Effector memory CD8-positive, alpha-beta T cell (primary cell): ENCODE measurements around the gene THAP8.
A peak's percentile ranks its signal among the peaks of the same experiment; 100 is the strongest.
"Not testable (repeated sequence)": the region's sequence is repeated elsewhere in the genome, so short reads cannot be mapped to it uniquely, and the experiment has no call there.

Source experiments
- ATAC-seq: fragments of 150-1000 bp; cut with Tn5 transposase; replicated peaks from 2 replicates; pipeline ENCODE4 v1.10.0; 2021; ENCODE audit warnings: mild to moderate bottlenecking, moderate library complexity
- DNase-seq, 3 experiments: peaks; one replicate each; pipeline ENCODE4 v3.0.0; 2021
- H3K27ac Mint-ChIP-seq, 2 donors: one replicate each; pipeline ENCODE4 v1.8.0; 2022; ENCODE audit warnings: mild to moderate bottlenecking in 2 of 2, mixed read lengths in 2 of 2, moderate library complexity in 2 of 2
- H3K27me3 Mint-ChIP-seq, 2 donors: one replicate each; pipeline ENCODE4 v1.8.0; 2022; ENCODE audit warnings: mixed read lengths in 2 of 2
- H3K36me3 Mint-ChIP-seq: one replicate; pipeline ENCODE4 v1.8.0; 2022; ENCODE audit warnings: mild to moderate bottlenecking, moderate library complexity, mixed read lengths; ENCODE audit not compliant: insufficient read depth
- H3K4me1 Mint-ChIP-seq, 2 donors: one replicate each; pipeline ENCODE4 v1.8.0; 2022; ENCODE audit warnings: low read depth in 2 of 2, mixed read lengths in 2 of 2
- H3K4me3 Mint-ChIP-seq, 2 donors: one replicate each; pipeline ENCODE4 v1.8.0; 2022; ENCODE audit warnings: mild to moderate bottlenecking in 2 of 2, mixed read lengths in 2 of 2, moderate library complexity in 2 of 2
- H3K9me3 Mint-ChIP-seq, 2 donors: one replicate each; pipeline ENCODE4 v1.8.0; 2022; ENCODE audit warnings: mixed read lengths in 2 of 2

THAP8 gene

DNA sequence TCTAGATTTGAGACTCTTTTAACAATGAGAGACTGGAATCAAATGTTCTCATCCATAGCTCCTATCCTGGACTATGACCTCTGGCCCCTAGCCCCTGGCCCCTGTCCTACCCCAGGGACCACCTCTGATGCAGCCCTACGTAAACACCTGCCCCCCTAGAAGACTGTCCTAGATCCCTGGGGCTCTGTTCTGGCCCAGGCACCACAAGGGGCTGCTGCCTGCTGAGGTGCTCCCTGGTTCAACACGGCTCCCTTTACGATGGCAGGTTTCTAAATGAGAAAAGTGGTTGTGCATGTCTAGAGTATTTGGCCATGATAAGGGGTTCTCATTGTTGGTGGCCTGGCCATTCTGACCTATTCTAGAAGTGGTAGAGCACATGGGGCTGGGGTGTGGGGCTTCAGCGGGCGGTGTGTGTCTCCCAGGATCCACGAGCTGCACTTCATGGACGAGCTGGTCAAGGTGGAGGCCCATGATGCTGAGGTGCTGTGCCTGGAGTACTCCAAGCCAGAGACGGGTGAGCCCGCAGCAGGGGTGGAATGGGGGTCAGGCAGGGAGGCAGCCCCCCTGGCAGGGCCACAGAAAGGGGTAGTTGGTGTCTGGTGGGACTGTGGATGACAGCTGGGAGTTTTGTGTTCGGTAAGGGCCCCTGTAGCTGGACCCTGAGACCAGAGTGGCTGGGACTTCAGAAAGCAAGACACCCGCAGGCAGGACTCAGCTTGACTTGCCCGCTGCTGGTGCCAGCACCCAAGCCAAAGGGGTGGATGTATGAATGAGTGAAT lies 30.3 kb upstream of the THAP8 start:
- no peak overlapping the region for H3K27ac Mint-ChIP-seq
- H3K4me3 Mint-ChIP-seq: no peak overlapping the region
- DNase-seq: no peak
- no peaks in the 10 kb centered on the region for H3K27me3 Mint-ChIP-seq
- H3K4me1 Mint-ChIP-seq: no peaks in the 10 kb centered on the region
- H3K36me3 Mint-ChIP-seq: no peaks in the 10 kb centered on the region
- no peak for ATAC-seq
- no peaks in the 10 kb centered on the region for H3K9me3 Mint-ChIP-seq

DNA sequence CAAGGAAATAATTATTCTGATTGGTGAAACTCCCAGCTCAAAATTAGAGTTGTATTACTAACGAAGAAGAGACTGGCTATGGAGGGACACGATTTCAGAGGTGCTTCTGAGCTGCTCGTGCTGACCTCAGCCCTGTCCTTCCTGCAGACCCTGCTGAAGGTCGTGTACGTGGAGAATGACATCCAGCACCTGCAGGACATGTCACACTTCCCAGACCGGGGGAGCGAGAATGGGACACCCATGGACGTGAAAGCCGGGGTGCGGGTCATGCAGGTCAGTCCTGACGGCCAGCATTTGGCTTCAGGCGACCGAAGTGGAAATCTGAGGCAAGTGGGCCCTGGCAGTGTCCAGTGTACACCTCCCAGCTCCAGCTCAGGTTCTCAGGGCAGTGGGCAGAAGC lies 28.8 kb upstream of the THAP8 start:
- ATAC-seq (no peak), DNase-seq (no peak)
- no peaks in the 10 kb centered on the region for H3K27me3 Mint-ChIP-seq
- no peaks in the 10 kb centered on the region for H3K36me3 Mint-ChIP-seq
- no peaks in the 10 kb centered on the region for H3K9me3 Mint-ChIP-seq
- H3K4me3 Mint-ChIP-seq: no peak overlapping the region
- H3K27ac Mint-ChIP-seq: peak overlapping the region in 1 of 2 donors; percentile 64
- H3K4me1 Mint-ChIP-seq: no peaks in the 10 kb centered on the region

DNA sequence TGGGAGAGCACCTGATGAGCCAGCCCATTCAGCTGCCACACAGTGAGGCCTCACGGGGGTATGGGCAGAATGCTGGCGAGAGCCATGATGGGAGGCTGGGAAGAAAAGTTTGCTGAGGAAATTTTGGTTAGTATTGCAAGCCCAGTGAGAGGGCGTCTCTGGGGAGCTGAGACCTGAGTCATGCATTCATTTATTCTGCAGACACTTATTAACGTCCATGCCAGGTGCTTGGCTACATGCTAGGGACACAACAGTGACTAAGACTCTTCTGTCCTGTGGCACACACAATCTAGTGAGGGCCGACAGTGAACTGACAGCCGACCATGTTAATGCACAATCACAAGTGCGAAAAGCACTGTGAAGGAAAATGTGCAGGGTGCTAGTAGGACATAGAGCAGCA lies 27.8 kb upstream of the THAP8 start:
- ATAC-seq (no peak), DNase-seq (no peak)
- Mint-ChIP-seq H3K27me3 (no peaks in the 10 kb centered on the region), H3K27ac (no peak overlapping the region), H3K36me3 (peaks cover 3% of the 10 kb centered on the region), H3K4me3 (no peak overlapping the region), H3K9me3 (no peaks in the 10 kb centered on the region), H3K4me1 (no peaks in the 10 kb centered on the region)

DNA sequence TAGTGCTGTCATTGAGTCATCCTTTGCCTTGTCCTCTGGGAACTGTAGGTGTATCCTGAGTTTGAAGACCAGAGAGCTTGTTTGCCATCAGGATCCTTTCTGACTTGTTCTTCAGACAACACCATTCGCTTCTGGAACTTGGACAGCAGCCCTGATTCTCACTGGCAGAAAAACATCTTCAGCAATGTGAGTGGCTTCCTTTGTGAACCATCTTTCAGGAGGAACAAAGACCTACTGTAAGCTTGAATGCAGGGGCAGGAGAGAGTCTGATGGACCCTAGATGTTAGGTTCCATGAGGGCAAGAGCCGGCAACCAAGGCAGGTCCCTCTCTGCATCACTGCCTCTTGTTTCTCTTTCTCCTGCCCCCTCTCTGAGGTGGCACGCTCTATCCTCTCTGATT lies 27.3 kb upstream of the THAP8 start:
- Mint-ChIP-seq H3K4me3 (no peak overlapping the region), H3K9me3 (no peaks in the 10 kb centered on the region), H3K27ac (peak overlapping the region in 1 of 2 donors; percentile 59), H3K36me3 (peaks cover 3% of the 10 kb centered on the region), H3K27me3 (no peaks in the 10 kb centered on the region), H3K4me1 (no peaks in the 10 kb centered on the region)
- DNase-seq: no peak
- ATAC-seq: no peak

DNA sequence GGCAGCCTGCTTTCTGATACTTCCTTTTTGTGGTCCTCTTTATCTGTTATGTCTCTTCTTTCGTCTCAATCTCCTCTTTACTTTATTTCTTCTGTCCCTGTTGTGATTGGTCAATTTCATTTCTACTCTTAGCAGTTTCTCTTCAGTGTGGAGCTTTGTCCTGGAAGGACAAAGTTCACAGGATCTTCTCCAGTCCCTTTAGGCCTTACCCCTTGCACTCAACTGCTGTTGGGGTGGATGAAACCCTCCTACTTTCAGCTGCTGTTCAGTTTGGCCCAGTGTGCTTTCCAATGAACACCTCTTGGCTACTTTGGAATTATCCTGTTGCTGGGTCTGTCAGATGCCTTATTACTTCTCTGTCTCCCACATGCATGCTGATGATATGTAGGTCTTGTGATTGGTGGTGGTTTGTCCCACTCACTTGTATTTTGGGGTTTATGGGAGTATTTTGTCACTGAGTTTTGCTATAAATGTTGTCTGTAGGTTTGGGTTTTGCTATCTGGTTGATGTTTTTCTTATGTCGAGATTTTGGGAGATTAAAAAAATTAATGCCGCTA lies 25.4 kb upstream of the THAP8 start:
- H3K9me3 Mint-ChIP-seq: no peaks in the 10 kb centered on the region
- no peak for ATAC-seq
- peaks cover 3% of the 10 kb centered on the region for H3K36me3 Mint-ChIP-seq
- H3K4me3 Mint-ChIP-seq: no peak overlapping the region
- no peaks in the 10 kb centered on the region for H3K27me3 Mint-ChIP-seq
- no peak for DNase-seq
- H3K4me1 Mint-ChIP-seq: no peaks in the 10 kb centered on the region
- H3K27ac Mint-ChIP-seq: no peak overlapping the region

DNA sequence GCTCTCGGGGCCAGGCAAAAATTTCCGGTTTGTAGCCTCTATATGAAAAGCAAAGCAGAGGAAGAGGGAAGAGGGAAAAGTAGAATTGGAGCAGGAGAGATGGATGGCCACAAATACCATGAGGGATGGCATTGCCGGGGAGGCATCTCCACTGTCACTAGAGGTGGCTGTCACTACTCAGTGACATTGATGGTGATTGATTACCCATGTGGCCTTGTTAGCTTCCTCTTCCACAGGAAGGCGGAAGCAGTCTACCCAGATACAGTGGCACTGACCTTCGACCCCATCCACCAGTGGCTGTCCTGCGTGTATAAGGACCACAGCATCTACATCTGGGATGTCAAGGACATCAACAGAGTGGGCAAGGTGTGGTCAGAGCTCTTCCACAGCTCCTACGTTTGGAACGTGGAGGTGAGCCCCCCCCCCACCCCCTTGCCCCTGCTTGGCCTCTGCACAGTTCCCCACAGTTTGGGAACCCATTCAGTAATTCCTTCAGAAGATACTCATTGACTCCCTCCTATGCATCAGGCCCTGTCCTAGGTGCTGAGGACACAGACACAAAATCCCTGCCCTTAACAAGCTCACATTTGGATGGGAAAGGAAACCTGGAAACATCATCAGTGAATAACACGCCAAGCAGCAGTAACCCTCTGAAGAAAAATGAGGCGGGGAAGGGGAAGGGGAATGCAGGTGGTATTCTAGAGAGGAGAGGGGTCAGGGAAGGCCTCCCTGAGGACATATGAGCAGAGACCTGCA lies 19.2 kb upstream of the THAP8 start:
- no peak for ATAC-seq
- Mint-ChIP-seq H3K36me3 (peaks cover 3% of the 10 kb centered on the region), H3K27ac (no peak overlapping the region), H3K27me3 (no peaks in the 10 kb centered on the region), H3K9me3 (no peaks in the 10 kb centered on the region), H3K4me3 (no peak overlapping the region), H3K4me1 (peaks cover 0 to 2% of the 10 kb centered on the region in 2 donors)
- DNase-seq: no peak

DNA sequence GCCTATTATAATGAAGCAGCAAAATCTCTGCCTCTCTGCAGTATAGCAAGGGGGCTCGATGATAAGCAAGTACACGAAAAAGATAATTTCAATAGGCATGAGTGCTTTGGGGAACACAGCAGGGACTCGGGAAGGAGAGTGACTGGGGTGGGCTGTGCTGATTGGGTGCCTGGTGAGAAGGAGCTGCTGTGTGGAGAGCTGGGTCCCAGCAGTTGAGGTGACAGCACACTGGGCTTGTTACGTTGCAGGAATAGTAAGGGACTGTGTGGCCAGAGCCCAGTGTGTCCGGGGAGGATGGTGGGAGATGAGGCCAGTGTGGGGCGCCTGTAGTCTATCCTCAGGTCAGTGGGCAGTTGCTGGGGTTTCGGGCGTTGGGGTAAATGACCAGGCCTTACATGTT lies 18.0 kb upstream of the THAP8 start:
- DNase-seq (no peak), ATAC-seq (no peak)
- peaks cover 0 to 2% of the 10 kb centered on the region in 2 donors for H3K4me1 Mint-ChIP-seq
- no peaks in the 10 kb centered on the region for H3K27me3 Mint-ChIP-seq
- no peaks in the 10 kb centered on the region for H3K36me3 Mint-ChIP-seq
- no peak overlapping the region for H3K4me3 Mint-ChIP-seq
- no peaks in the 10 kb centered on the region for H3K9me3 Mint-ChIP-seq
- H3K27ac Mint-ChIP-seq: peak overlapping the region in 1 of 2 donors; percentile 29

DNA sequence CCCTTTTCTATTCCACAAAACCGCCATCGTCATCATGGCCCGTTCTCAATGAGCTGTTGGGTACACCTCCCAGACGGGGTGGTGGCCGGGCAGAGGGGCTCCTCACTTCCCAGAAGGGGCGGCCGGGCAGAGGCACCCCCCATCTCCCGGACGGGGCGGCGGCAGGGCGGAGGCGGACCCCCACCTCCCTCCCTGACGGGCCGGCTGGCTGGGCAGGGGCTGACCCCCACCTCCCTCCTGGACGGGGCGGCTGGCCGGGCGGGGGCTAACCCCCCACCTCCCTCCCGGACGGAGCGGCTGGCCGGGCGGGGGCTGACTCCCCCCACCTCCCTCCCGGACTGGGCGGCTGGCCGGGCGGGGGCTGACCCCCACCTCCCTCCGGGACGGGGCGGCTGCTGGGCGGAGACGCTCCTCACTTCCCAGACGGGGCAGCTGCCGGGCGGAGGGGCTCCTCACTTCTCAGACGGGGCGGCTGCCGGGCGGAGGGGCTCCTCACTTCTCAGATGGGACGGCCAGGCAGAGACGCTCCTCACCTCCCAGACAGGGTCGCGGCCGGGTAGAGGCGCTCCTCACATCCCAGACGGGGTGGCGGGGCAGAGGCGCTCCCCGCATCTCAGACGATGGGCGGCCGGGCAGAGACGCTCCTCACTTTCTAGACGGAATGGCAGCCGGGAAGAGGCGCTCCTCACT lies 14.9 kb upstream of the THAP8 start:
- not testable (repeated sequence) for H3K4me1 Mint-ChIP-seq, H3K9me3 Mint-ChIP-seq, H3K36me3 Mint-ChIP-seq, ATAC-seq, DNase-seq, H3K4me3 Mint-ChIP-seq, H3K27ac Mint-ChIP-seq, H3K27me3 Mint-ChIP-seq

DNA sequence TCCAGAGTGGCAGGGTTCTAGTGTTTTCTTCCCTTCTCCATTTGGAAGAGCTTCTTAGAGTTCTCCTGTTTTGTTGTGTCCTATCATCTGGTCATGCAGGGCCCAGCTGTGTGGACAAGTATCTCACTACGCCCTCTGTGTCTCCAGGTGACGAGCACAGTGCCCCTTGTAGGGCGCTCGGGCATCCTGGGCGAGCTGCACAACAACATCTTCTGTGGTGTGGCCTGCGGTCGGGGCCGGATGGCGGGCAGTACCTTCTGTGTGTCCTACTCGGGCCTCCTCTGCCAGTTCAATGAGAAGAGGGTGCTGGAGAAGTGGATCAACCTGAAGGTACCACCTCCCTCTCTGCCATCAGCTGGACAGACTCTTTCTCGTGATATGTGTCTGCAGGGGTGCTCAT lies 13.6 kb upstream of the THAP8 start:
- H3K4me1 Mint-ChIP-seq: peaks cover 0 to 2% of the 10 kb centered on the region in 2 donors
- H3K9me3 Mint-ChIP-seq: no peaks in the 10 kb centered on the region
- H3K36me3 Mint-ChIP-seq: no peaks in the 10 kb centered on the region
- ATAC-seq (no peak), DNase-seq (no peak)
- H3K27me3 Mint-ChIP-seq: no peaks in the 10 kb centered on the region
- no peak overlapping the region for H3K27ac Mint-ChIP-seq
- no peak overlapping the region for H3K4me3 Mint-ChIP-seq

DNA sequence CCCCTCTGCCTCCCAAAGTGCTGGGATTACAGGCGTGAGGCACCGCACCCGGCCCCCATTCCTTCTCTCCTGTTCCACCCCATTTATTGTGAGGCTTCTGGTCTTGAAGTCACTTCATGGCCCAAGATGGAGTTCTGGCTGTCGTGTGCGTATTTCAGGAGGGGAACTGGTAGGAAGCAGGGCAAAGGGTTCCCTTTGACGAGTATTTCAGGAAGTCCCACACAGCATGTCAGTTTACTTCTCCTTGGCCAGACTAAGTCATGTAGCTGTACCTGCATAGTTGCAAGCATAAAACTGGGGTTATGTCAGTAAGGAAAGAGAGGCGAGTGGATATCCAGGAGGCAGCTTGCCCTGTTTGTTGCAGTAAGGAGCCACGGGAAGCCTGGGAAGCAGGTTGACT lies 10.7 kb upstream of the THAP8 start:
- DNase-seq (no peak), ATAC-seq (no peak)
- Mint-ChIP-seq H3K4me3 (no peak overlapping the region), H3K4me1 (no peaks in the 10 kb centered on the region), H3K27me3 (no peaks in the 10 kb centered on the region), H3K9me3 (no peaks in the 10 kb centered on the region), H3K36me3 (no peaks in the 10 kb centered on the region), H3K27ac (no peak overlapping the region)

DNA sequence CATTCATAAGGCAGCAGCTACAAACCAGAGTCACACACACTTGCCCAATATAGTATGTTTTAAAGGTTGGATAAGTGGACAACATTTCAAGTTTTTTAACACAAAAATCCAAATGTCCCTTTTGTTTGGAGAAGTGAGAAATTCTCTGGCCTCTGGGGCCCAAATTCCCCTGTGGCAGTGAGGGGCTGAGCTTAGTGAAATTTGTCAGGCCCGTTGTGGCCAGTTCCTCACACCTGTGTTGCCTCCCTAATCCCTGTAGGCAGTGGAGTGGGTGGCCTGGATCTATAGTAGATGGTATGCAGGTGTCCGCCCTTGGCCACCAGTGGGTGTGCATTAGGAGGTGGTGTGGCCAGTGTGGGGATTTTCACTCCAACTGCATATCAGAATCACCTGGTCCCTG lies 7.3 kb upstream of the THAP8 start:
- Mint-ChIP-seq H3K36me3 (peaks cover 4% of the 10 kb centered on the region), H3K4me1 (no peaks in the 10 kb centered on the region), H3K4me3 (no peak overlapping the region), H3K27ac (no peak overlapping the region), H3K9me3 (no peaks in the 10 kb centered on the region), H3K27me3 (no peaks in the 10 kb centered on the region)
- DNase-seq: no peak
- ATAC-seq: no peak

DNA sequence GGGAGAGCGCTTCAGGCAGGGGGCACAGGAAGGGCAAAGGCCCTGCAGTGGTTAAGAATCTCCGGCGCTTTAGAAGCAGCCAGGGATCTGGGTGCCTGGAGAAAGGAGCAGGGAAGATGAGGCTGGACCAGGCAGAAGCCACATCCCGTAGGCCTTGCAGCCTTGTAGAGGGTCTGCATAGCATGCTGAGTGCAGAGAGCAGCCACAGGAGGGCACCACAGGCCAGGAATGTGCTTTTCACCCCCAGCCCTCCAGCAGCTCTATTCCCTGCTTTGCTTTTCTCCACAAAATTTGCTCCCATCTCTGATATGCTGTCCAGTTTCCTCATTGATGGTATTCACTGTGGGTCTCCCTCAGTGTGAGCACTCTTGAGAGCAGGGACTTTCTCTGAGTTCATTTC lies 6.3 kb upstream of the THAP8 start:
- ATAC-seq (peak; percentile 45), DNase-seq (no peak)
- no peaks in the 10 kb centered on the region for H3K9me3 Mint-ChIP-seq
- H3K36me3 Mint-ChIP-seq: peaks cover 4% of the 10 kb centered on the region
- no peaks in the 10 kb centered on the region for H3K27me3 Mint-ChIP-seq
- H3K4me3 Mint-ChIP-seq: no peak overlapping the region
- H3K4me1 Mint-ChIP-seq: peaks cover 2 to 4% of the 10 kb centered on the region in 2 donors
- no peak overlapping the region for H3K27ac Mint-ChIP-seq

DNA sequence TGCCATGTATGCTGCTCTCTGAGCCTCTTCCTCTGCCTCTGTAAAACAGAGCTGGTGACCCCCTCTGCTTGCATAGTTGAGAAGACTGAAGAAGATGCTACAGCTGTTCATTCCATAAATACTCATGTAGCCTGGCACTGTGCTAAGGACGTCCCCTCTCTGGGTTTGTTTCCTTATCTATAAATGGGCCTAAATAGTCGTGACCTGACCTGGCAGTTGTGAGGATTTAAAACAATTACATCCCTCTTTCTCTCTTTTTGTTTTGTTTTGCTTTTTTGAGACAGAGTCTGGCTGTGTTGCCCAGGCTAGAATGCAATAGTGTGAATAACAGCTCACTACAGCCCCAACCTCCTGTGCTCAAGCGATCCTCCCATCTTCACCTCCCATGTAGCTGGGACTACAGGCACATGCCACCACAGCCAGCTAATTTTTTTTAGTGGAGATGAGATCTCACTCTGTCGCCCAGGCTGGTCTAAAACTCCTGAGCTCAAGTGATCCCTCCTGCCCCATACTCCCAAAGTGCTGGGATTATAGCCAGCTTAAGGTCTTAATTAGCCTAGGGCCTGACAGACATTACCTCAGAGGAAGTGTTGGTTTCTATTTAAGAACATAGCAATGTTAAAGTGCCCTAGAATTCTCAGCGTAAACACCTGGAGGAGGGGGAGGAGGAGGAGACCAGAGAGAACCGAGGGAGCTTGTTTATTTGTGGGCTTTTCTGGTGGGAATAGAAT lies 5.3 kb upstream of the THAP8 start:
- no peak for ATAC-seq
- no peaks in the 10 kb centered on the region for H3K27me3 Mint-ChIP-seq
- DNase-seq: no peak
- peaks cover 5 to 7% of the 10 kb centered on the region in 2 donors for H3K4me1 Mint-ChIP-seq
- no peaks in the 10 kb centered on the region for H3K9me3 Mint-ChIP-seq
- peaks cover 11% of the 10 kb centered on the region for H3K36me3 Mint-ChIP-seq
- H3K4me3 Mint-ChIP-seq: no peak overlapping the region
- peak overlapping the region in 1 of 2 donors; percentile 0 for H3K27ac Mint-ChIP-seq
